Suppressor macrophage treated with lipopolysaccharide for 1 hour (primary cell): ENCODE results near the gene FARS2.

ENCODE experiments used
- DNase-seq, 3 donors: peaks; one replicate each; pipeline ENCODE4 v3.0.0-alpha.2; 2020 to 2022

The FARS2 gene

GRCh38 chr6:5471637-5472398 is 210.5 kb downstream of the FARS2 start:
- DNase-seq, result no peak

- no peak for DNase-seq
These were observed 211.3 kb downstream of the FARS2 start for GRCh38 chr6:5472571-5472970.

- DNase-seq, result no peak
These were observed 214.5 kb downstream of the FARS2 start for GRCh38 chr6:5475779-5476178.

DNA sequence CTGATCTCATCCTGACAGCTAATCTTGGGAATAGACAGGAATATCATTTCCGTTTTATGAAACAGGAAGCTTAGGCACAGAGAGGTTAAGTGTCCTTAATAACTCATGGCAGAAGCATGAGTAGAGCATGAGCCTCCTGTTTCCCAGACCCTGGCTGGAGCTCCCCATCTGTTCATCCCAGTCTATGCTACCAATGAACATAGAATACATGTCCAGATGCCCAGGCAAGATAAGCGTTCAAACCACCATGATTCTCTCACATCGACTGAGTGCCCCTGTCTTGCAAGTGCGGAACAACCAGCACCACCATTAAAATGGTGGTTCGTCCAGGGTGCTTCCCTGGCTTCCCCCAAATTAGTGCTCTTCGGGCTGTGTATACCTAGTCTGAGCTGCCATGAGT is 217.1 kb downstream of the FARS2 start:
- no peak for DNase-seq

DNA sequence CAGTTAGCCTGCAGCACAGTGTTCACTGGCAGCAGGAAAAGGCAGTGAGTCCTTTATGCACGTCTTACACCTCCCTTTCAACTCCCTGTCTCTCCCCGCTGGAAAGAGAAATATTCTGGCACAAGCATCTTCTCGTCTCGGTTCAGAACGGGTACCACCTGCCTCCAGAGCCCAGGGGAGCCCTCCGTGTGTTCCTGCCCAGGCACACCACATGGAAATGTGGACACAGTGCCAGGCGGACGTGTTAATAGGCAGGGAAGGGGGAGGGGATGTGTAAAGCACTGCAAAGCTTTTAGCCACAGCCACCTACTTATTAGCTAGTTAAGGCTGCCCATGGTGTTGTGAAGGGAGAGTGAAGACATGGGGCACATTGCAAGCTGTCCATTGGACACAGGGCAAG is 219.7 kb downstream of the FARS2 start:
- DNase-seq, result no peak

DNA sequence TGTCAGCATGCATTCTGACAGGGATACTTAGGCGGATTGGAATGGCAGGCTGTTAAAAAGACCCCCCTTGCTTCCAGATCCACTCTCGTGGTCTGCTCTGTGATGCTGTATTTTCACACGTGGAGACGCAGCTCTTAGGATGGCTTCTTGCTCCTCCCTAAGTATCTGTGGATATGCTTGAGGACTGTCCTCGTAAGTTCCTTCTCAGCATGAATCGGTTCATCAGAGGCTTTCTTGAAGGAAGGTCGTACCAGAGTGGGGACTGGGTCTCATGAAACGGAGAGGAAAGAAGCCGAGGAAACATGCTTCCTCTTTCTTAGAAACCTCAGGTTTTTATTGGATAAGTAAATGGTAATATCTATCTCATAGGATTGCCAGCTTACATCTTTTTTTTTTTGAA is 220.4 kb downstream of the FARS2 start:
- peak in 1 of 3 donors; percentile 1 for DNase-seq

DNA sequence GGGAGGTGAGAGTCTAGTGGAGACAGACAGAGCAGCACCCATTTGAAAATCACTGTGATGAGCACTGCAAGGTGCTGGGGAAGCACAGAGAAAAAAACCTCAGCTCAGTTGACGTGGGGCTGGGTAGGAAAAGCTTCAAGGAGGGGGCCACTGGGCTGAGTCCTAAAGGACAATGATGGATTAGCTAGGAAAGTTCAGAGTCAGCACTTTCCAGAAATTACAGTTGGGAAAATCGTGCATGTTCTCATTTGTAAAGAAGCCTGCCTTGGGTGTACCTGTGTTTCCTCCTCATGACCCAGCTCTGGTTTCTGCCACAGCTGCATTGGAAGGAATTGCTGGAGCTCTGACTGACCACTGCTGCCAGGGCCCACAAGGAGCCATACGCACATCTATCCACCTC is 221.3 kb downstream of the FARS2 start:
- no peak for DNase-seq

DNA sequence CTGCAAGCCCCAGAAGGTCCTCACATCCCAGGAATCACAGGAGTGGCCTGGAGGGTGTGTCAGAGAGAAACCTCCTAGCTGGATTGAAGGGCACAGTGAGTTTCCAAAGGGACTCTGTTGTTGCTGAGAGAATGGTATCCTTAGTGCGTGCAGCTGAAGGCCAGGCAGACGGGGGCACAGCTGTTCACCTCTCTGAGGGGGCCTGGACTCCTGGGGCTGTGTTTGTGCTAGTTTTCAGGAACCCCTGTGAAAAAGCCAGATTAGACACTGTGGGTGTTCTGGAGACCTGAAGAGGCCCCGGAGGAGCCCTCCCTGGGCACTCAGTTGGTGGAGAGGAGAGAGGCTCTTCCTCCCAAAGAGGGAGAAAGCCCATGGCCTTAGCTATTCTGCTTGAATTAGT is 223.4 kb downstream of the FARS2 start:
- DNase-seq, result no peak

GRCh38 chr6:5486214-5486613 is 224.9 kb downstream of the FARS2 start:
- no peak for DNase-seq

DNA sequence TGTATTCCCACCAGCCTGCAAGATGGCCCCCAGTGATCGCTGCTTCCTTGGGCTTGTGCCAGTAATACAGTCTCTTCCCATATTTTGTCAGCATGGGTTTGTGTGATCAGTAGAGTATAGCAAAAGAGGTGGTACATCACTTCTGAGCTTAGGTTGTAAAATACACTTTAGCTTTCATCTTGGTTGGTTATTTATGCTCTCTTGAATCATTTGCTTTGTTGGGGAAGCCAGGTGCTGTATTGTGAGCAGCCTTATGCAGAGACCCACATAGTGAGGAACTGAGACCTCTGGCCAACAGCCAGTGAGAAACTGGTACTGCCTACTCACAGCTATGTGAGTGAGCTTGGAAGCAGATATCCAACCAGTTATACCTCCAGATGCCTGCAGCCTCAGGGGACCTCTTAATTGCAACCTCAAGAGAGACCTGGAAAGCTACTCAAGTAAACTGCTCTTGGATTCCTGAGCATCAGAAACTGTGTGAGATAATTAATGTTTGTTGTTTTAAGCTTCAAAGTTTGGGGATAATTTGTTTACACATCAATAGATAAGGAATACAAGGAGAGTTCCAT is 229.3 kb downstream of the FARS2 start:
- no peak for DNase-seq

DNA sequence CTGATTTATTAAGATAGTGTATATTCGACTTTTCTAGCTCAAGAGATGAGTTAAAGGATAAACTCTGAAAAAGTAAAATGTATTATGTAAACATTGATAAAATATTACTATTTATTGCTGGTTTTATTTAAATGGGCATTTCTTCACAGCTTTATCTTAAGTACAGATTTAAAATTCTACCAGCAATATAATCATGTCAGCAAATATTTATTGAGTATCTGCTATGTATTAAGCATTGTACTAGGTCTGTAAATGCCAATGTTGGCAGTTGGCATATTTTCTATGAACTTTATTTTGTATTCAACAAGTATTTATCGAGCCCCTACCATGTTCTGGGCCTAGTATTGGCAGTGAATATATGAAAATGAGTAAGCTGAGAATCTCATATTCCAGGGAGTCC is 231.0 kb downstream of the FARS2 start:
- DNase-seq, result no peak

DNA sequence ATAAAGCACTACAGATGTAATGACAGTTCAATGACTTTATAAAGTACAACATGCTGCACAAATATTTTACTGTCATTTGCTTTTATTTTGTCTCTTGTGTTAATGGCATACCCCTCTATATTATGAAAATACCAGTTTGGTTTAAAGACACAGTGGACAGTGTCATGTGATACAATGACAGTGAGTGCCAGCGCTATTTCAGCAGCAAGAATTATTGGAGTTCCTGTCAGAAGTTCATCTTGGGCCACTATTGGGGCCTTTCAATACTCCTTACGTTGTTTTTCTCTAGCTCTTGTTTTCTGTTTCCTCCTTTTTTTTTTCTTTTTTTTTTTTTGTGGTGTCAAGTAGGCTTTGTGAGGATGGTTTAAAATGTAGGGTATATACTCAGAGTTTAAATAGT is 232.5 kb downstream of the FARS2 start:
- DNase-seq, result no peak

- no peak for DNase-seq
These were observed 236.7 kb downstream of the FARS2 start for GRCh38 chr6:5497896-5498578.

DNA sequence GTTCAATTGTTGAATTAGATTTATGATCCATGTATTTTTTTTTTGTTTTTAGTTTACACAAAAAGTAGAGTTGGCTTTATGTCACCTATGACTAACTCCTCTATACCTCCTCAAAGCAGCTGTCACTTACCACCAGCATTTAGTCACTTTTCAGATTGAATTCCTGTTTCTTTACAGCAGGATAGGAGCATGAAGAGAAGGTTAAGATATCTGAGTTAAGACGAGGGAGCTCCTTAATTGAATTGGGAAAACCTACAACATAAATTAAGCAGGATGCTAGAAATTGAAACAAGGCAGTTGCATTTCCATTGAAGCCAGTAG is 237.2 kb downstream of the FARS2 start:
- no peak for DNase-seq

DNA sequence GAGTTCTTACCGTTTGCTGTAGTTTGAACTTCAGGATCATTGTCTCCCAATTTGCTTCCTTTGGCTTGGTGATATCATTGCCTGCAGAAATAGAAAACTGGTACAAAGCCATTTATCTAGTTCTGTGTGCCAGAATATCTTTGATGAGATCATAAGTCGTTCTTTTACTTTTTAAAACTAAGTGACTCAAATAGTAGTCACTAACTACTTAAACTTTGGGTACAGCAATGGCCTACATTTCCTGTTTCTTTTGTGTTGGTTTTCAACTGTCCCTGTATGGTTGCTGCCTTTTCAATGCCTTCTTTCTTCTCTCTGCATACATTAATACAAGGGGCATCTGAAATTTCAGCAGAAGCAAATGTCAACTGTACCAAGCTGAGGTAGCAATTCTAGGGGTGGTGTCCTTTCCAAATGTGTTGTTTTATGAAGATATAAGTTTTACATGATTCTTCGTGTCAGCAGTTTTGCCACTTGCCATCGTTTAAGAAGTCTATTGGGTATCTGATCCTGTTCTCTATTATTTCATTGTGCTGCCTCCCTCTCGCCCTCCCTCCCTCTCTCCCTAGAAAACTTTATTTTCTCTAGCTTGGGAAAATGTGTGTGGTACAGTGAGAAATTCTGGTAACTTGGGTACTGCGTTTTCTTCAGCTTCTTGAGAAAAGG is 238.5 kb downstream of the FARS2 start:
- peak in 2 of 3 donors; percentile 3 to 19 for DNase-seq

- no peak for DNase-seq
These were observed 240.5 kb downstream of the FARS2 start for GRCh38 chr6:5501837-5502236.

GRCh38 chr6:5504078-5504477 is 242.8 kb downstream of the FARS2 start:
- DNase-seq, result no peak

DNA sequence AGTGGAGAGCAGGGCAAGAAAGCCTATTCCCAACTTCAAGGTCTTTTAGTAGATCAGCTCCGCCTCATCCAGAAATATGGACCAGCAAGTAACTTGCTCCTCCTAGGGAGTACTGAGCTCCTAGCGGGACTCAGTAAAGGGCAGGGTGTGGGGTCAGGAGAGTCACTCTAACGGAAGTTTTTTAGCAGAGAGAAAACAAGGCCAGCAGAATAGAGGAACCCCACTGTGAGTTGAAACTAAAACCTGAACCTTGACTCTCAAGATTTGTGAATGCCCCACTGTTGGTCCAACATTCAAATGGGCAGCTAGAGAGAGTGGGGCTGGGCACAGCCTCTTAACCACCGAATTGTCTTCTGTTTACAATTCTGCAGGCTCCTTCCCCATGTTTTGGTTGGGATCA is 244.8 kb downstream of the FARS2 start:
- DNase-seq, result no peak

GRCh38 chr6:5506597-5506996 is 245.3 kb downstream of the FARS2 start:
- DNase-seq, result no peak

GRCh38 chr6:5507131-5507681 is 245.9 kb downstream of the FARS2 start:
- no peak for DNase-seq

- no peak for DNase-seq
These were observed 247.8 kb downstream of the FARS2 start for GRCh38 chr6:5509106-5509505.

GRCh38 chr6:5510331-5511133 is 249.2 kb downstream of the FARS2 start:
- DNase-seq, result no peak

DNA sequence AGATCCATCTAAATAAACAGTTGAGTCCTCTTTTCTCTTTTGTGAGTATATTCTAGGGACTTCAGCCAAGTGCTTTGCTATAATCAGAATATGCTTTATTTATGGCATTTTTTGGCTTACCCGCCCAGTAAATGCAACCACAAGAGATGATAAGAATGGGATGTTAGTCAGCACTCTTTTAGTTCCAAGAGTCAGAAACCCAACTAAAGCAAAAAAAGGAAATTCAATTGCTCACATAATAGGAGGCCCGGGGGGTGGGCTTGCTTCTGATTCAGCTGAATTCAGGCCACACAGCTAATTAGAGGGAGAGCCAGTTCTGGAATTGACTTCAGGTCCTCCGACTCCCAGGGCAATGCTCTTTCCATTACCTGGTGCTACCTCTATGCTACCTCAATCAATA is 250.6 kb downstream of the FARS2 start:
- no peak for DNase-seq
